Small intestine (tissue), 7 donors: ENCODE data around the gene DSCAML1. TPM values are rescaled to one million over a fixed set of nuclear protein-coding genes. Genes with fewer than 3 reads are reported as not detected.
A peak's percentile ranks its signal among the peaks of the same experiment; 100 is the strongest.

Source experiments
- DNase-seq, 2 donors: peaks; one replicate each; pipeline versions ENCODE4 v3.0.0 to v3.0.0-alpha.2; 2013
- FAIRE-seq: peaks from 2 replicates; lab custom pipeline; 2012; peaks lifted over from hg19 to GRCh38; lab: Jason Lieb, UNC
- H3K27ac ChIP-seq, 3 donors: one replicate each; pipeline ENCODE4 v1.5.1; 2013; ENCODE audit warnings: low read length in 2 of 3, mild to moderate bottlenecking in 2 of 3, control low read depth in 1 of 3, inconsistent platforms in 1 of 3, low read depth in 1 of 3, moderate library complexity in 1 of 3
- H3K27me3 ChIP-seq, 3 donors: one replicate each; pipeline ENCODE4 v1.6.1; 2013; ENCODE audit warnings: low read length in 3 of 3, inconsistent platforms in 1 of 3; ENCODE audit not compliant: control insufficient read depth in 3 of 3, insufficient read depth in 3 of 3
- H3K36me3 ChIP-seq, 3 donors: one replicate each; pipeline ENCODE4 v1.6.1; 2013; ENCODE audit warnings: low read length in 3 of 3, inconsistent platforms in 1 of 3, low read depth in 1 of 3, mild to moderate bottlenecking in 1 of 3, moderate library complexity in 1 of 3; ENCODE audit not compliant: control insufficient read depth in 3 of 3, insufficient read depth in 2 of 3
- H3K4me1 ChIP-seq, 3 donors: one replicate each; pipeline ENCODE4 v1.6.1; 2013; ENCODE audit warnings: low read length in 2 of 3, inconsistent platforms in 1 of 3, low read depth in 1 of 3, mild to moderate bottlenecking in 1 of 3, moderate library complexity in 1 of 3; ENCODE audit not compliant: control insufficient read depth in 3 of 3, insufficient read depth in 2 of 3
- H3K4me3 ChIP-seq, 3 donors: one replicate each; pipeline ENCODE4 v1.5.1; 2013; ENCODE audit warnings: low read length in 3 of 3, control low read depth in 1 of 3, inconsistent platforms in 1 of 3, low read depth in 1 of 3, mild to moderate bottlenecking in 1 of 3, moderate library complexity in 1 of 3
- H3K9me3 ChIP-seq, 2 donors: one replicate each; pipeline ENCODE4 v1.6.1; 2013; ENCODE audit warnings: low read depth in 1 of 2, low read length in 1 of 2; ENCODE audit not compliant: control insufficient read depth in 2 of 2, insufficient read depth in 1 of 2
- WGBS, 3 donors: extraction: QIAGEN DNeasy Blood & Tissue Kit; methylation state at CpG; one replicate each; pipeline ENCODE4 v1.1.7; 2013; 5-methylcytosine and 5-hydroxymethylcytosine counted together
- polyA plus RNA-seq, 4 donors: library from polyadenylated mRNA; stranded (reverse) in 3 of 4; unstranded in 1 of 4; fragments of 200-250 nt in 3 of 4; fragments of 120-200 nt in 1 of 4; gene quantifications; one replicate each; pipeline versions ENCODE4 v1.2.1 to v1.2.3, GENCODE V29; 2013
- donor health status: healthy with polysubstance abuse.
- donor health status: control.
- donor health status: control.
- donor health status: Bipolar disorder and iron deficiency.
- donor health status: healthy.

DSCAML1 gene
- polyA plus RNA-seq, 4 donors, result under 0.01 to 3.3 (median 0.22) TPM; not detected in 1

GRCh38 chr11:117640041-117640440, 157.0 kb downstream of the DSCAML1 start:
- Histone ChIP-seq H3K27ac (no peak overlapping the region), H3K4me3 (no peak overlapping the region), H3K27me3 (no peaks in the 10 kb centered on the region), H3K9me3 (no peaks in the 10 kb centered on the region), H3K4me1 (peaks cover 0 to 32% (median 0%) of the 10 kb centered on the region in 3 donors), H3K36me3 (no peaks in the 10 kb centered on the region)
- no peak for FAIRE-seq
- DNase-seq, result no peak
- 76 to 85% (median 82%) methylated on average over 7 of the region's 7 CpGs for WGBS, 3 donors

- Histone ChIP-seq H3K27ac (no peak overlapping the region), H3K4me1 (peaks cover 0 to 32% (median 0%) of the 10 kb centered on the region in 3 donors), H3K9me3 (no peaks in the 10 kb centered on the region), H3K27me3 (no peaks in the 10 kb centered on the region), H3K36me3 (no peaks in the 10 kb centered on the region), H3K4me3 (no peak overlapping the region)
- no peak for FAIRE-seq
- DNase-seq, result no peak
- 89 to 91% (median 89%) methylated on average over 8 of the region's 8 CpGs for WGBS, 3 donors
Measured at GRCh38 chr11:117639601-117640000, 157.4 kb downstream of the DSCAML1 start.

GRCh38 chr11:117638911-117639543, 158.0 kb downstream of the DSCAML1 start:
- no peaks in the 10 kb centered on the region for H3K27me3 ChIP-seq
- peaks cover 0 to 31% (median 0%) of the 10 kb centered on the region in 3 donors for H3K4me1 ChIP-seq
- no peaks in the 10 kb centered on the region for H3K9me3 ChIP-seq
- H3K36me3 ChIP-seq, result no peaks in the 10 kb centered on the region
- no peak overlapping the region for H3K4me3 ChIP-seq
- DNase-seq (peak in 1 of 2 donors; percentile 51), FAIRE-seq (no peak)
- 57 to 72% (median 63%) methylated on average over 2 of the region's 2 CpGs for WGBS, 3 donors
- H3K27ac ChIP-seq, result no peak overlapping the region

DNA sequence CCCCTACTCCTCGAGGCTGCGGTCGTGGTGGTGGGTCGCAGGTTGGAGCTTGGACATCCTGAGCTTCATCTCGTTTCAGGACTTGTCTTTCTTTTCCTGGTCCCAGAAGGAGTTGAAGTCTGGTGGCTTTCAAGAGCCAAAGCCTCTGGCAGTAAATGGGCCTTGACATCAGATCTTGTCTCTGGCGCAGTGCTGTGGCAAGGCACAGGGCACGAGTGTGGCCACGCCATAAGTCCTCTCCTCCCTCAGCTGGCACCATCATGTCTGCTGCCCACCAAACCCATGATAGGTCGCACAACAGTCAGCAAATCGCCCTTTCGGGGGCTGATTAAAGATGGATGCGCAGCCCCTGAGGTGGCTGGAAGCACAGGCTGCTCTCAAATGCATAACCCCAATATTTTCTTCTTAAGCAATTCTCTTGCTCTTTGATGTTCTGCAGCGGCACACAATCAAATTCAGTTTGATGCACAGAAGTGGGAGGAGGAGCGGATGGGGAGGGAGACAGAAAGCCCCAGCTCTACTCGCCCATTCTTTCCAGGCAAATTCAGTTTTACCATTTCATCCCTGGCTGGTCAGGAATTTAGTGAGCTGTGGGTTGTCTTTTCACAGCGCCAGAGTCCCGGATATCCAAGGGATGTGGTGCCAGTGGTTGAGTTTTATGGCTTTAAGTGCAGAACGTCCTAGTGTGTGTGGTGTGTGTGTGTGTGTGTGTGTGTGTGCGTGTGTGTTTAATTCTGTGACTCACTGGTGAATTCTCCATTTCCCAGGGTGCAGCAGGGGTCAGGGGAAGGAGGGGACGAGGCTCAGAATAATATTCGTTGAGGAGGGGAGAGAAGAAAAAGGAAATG, 162.0 kb downstream of the DSCAML1 start:
- no peaks in the 10 kb centered on the region for H3K9me3 ChIP-seq
- H3K4me1 ChIP-seq, result peaks cover 0 to 30% (median 0%) of the 10 kb centered on the region in 3 donors
- DNase-seq, result no peak
- no peak for FAIRE-seq
- 70 to 75% (median 72%) methylated on average over 21 of the region's 21 CpGs for WGBS, 3 donors
- no peaks in the 10 kb centered on the region for H3K36me3 ChIP-seq
- no peak overlapping the region for H3K4me3 ChIP-seq
- H3K27me3 ChIP-seq, result no peaks in the 10 kb centered on the region
- no peak overlapping the region for H3K27ac ChIP-seq

- FAIRE-seq (no peak), DNase-seq (no peak)
- Histone ChIP-seq H3K4me1 (peaks cover 0 to 30% (median 0%) of the 10 kb centered on the region in 3 donors), H3K27ac (no peak overlapping the region), H3K4me3 (no peak overlapping the region), H3K27me3 (no peaks in the 10 kb centered on the region), H3K36me3 (no peaks in the 10 kb centered on the region), H3K9me3 (no peaks in the 10 kb centered on the region)
- 89 to 93% (median 93%) methylated on average over 12 of the region's 12 CpGs for WGBS, 3 donors
Measured at GRCh38 chr11:117633976-117634755, 162.8 kb downstream of the DSCAML1 start.

DNA sequence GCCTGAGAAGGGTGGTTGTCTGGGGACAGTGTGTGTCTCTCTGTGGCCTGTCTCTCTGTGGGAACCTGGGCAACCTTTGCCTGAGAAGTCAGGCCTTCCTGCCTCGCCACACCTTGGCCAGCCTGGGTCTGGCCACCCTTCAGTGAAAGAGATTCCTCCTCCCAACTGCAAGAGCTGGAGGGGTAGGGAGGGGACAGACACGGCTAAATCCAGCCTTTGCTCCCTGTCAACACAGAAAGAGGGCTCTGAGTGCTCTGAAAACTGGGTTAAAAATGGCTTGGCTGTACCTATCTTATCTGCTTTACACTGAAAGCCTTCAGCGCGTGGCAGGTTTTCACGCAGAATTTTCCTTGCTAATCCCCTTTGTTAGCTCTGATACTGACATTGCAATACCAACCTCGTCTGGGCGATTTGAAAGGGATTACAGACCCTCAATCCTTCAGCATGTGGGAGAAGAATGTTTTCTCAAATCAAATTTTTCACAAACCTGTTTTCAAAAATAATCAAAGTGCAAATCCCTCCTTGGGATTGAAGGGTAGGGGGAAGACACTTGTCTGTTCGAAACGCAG, 163.7 kb downstream of the DSCAML1 start:
- H3K9me3 ChIP-seq, result no peaks in the 10 kb centered on the region
- H3K36me3 ChIP-seq, result no peaks in the 10 kb centered on the region
- FAIRE-seq, result no peak
- peak in 1 of 2 donors; percentile 44 for DNase-seq
- 79 to 84% (median 80%) methylated on average over 9 of the region's 9 CpGs for WGBS, 3 donors
- H3K4me3 ChIP-seq, result no peak overlapping the region
- H3K4me1 ChIP-seq, result peaks cover 0 to 30% (median 0%) of the 10 kb centered on the region in 3 donors
- peak overlapping the region in 1 of 3 donors; percentile 14 for H3K27ac ChIP-seq
- H3K27me3 ChIP-seq, result no peaks in the 10 kb centered on the region

- Histone ChIP-seq H3K27me3 (no peaks in the 10 kb centered on the region), H3K36me3 (no peaks in the 10 kb centered on the region), H3K27ac (peak overlapping the region in 1 of 3 donors; percentile 14), H3K9me3 (no peaks in the 10 kb centered on the region), H3K4me1 (peaks cover 0 to 26% (median 0%) of the 10 kb centered on the region in 3 donors), H3K4me3 (no peak overlapping the region)
- DNase-seq, result peak in 1 of 2 donors; percentile 71
- 56 to 70% (median 58%) methylated on average over 3 of the region's 3 CpGs for WGBS, 3 donors
- FAIRE-seq, result no peak
Measured at GRCh38 chr11:117632306-117632705, 164.7 kb downstream of the DSCAML1 start.
